Osteocyte (in vitro differentiated cells): ENCODE measurements around the gene WWTR1. TPM values are rescaled to one million over a fixed set of nuclear protein-coding genes. Genes with fewer than 3 reads are reported as not detected.

Experiments used
- DNase-seq: peaks from one replicate; pipeline ENCODE4 v3.0.0; 2021; ENCODE audit warnings: mixed read lengths; ENCODE audit not compliant: unreplicated experiment; ENCODE audit errors: extremely low spot score
- H3K27ac Mint-ChIP-seq: one replicate; pipeline ENCODE4 v1.8.0; 2021; ENCODE audit warnings: mild to moderate bottlenecking, mixed read lengths; ENCODE audit not compliant: unreplicated experiment
- H3K27me3 Mint-ChIP-seq: one replicate; pipeline ENCODE4 v1.8.0; 2021; ENCODE audit warnings: mixed read lengths; ENCODE audit not compliant: unreplicated experiment
- H3K36me3 Mint-ChIP-seq: one replicate; pipeline ENCODE4 v1.8.0; 2021; ENCODE audit warnings: mixed read lengths; ENCODE audit not compliant: unreplicated experiment
- H3K4me1 Mint-ChIP-seq: one replicate; pipeline ENCODE4 v1.8.0; 2021; ENCODE audit warnings: mixed read lengths; ENCODE audit not compliant: unreplicated experiment
- H3K4me3 Mint-ChIP-seq: one replicate; pipeline ENCODE4 v1.8.0; 2021; ENCODE audit warnings: mild to moderate bottlenecking, moderate library complexity, mixed read lengths; ENCODE audit not compliant: unreplicated experiment
- H3K9me3 Mint-ChIP-seq: one replicate; pipeline ENCODE4 v1.8.0; 2021; ENCODE audit warnings: mixed read lengths; ENCODE audit not compliant: unreplicated experiment
- CTCF ChIP-seq: fragments of 200-600 bp; sonication (generic); IDR thresholded peaks from 2 replicates; pipeline ENCODE4 v1.5.0; 2021; ENCODE audit warnings: antibody characterized with exemption, mild to moderate bottlenecking, moderate library complexity
- total RNA-seq: library from RNA; stranded (reverse); gene quantifications from 2 replicates; pipeline ENCODE4 v1.2.1, GENCODE V29; 2021

Gene WWTR1
- total RNA-seq, 1 donor from 2014 or later, result 120 TPM

- DNase-seq, result no peak
- no peaks in the 10 kb centered on the region for H3K9me3 Mint-ChIP-seq
- no peak for TF ChIP-seq CTCF
- no peak overlapping the region for H3K27ac Mint-ChIP-seq
- H3K4me3 Mint-ChIP-seq, result no peak overlapping the region
- H3K36me3 Mint-ChIP-seq, result no peaks in the 10 kb centered on the region
- H3K4me1 Mint-ChIP-seq, result peaks cover 11% of the 10 kb centered on the region
- no peaks in the 10 kb centered on the region for H3K27me3 Mint-ChIP-seq
Observed at GRCh38 chr3:149662240-149662887, 4.5 kb upstream of the WWTR1 start.

- no peak overlapping the region for H3K4me3 Mint-ChIP-seq
- H3K36me3 Mint-ChIP-seq, result peaks cover under 1% of the 10 kb centered on the region
- H3K4me1 Mint-ChIP-seq, result peaks cover 24% of the 10 kb centered on the region
- no peak for TF ChIP-seq CTCF
- H3K9me3 Mint-ChIP-seq, result no peaks in the 10 kb centered on the region
- H3K27ac Mint-ChIP-seq, result no peak overlapping the region
- H3K27me3 Mint-ChIP-seq, result no peaks in the 10 kb centered on the region
- DNase-seq, result no peak
Observed at GRCh38 chr3:149660462-149660861, 2.6 kb upstream of the WWTR1 start.

GRCh38 chr3:149658744-149659497 lies 1.1 kb upstream of the WWTR1 start:
- no peak for TF ChIP-seq CTCF
- Mint-ChIP-seq H3K36me3 (peaks cover 7% of the 10 kb centered on the region), H3K4me3 (peak overlapping the region; percentile 98), H3K9me3 (no peaks in the 10 kb centered on the region), H3K4me1 (peaks cover 38% of the 10 kb centered on the region), H3K27ac (peak overlapping the region; percentile 99), H3K27me3 (no peaks in the 10 kb centered on the region)
- DNase-seq, result peak; percentile 85

GRCh38 chr3:149657321-149657925 lies 402 bp downstream of the WWTR1 start:
- no peak for DNase-seq
- Mint-ChIP-seq H3K4me3 (peak overlapping the region; percentile 98), H3K27me3 (no peaks in the 10 kb centered on the region), H3K36me3 (peaks cover 16% of the 10 kb centered on the region), H3K9me3 (no peaks in the 10 kb centered on the region), H3K27ac (peak overlapping the region; percentile 99), H3K4me1 (peaks cover 52% of the 10 kb centered on the region)
- no peak for TF ChIP-seq CTCF
